Right lobe of liver (tissue), 4 donors: ENCODE data around the gene LONRF2.

Experiments
- POLR2A ChIP-seq: fragments of 450-650 bp; IDR thresholded peaks from one replicate; pipeline ENCODE4 v1.6.1; 2017; ENCODE audit warnings: antibody characterized with exemption, mild to moderate bottlenecking
- TF ChIP-seq, protein P1 (sequence below), 4 donors: fragments of 200-600 bp in 3 of 4; fragments of 450-650 bp in 1 of 4; IDR thresholded peaks; one replicate each; pipeline versions ENCODE4 v1.5.1 to v1.8.0; 2016 to 2022; ENCODE audit warnings: antibody characterized with exemption in 4 of 4, mild to moderate bottlenecking in 2 of 4
- donor health status: DM: no; HTN: no; CAD: no.
- donor health status: DM: no; HTN: no; CAD: no.
- donor health status: DM: no; HTN: yes; CAD: no.

DNA sequence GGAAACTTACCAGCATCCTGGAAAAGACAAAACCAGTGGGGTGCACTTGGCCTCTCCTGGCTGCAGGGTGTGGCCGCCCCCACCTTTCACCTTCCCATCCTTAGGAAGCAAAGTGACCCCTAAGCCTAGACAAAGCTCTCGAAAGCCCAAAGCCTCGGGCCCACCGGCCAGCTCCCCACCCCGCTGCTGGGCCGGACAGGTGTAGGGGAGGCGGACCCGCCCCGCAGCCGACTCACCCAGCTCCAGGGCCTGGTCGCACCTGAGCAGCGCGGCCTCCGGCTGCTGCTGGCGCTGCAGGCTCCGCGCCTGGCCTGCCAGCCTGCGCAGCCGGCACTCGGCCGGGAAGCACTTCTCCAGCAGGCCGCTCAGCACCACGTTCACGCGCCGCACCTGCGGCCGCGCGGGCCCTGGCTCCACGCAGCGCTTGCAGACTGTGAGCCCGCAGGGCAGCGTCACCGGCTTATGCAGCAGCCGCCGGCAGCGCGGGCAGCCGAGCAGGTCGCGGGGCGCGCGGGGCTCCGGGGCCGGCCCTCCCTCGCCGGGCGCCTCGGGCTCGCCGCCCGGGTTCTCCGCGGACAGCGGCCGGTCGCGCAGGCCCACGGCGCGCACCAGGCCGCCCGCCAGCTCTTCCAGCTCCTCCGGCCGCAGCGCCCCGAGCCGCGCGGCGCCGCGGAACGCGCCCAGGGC lies 979 bp downstream of the LONRF2 start:
- TF ChIP-seq, protein P1, sequence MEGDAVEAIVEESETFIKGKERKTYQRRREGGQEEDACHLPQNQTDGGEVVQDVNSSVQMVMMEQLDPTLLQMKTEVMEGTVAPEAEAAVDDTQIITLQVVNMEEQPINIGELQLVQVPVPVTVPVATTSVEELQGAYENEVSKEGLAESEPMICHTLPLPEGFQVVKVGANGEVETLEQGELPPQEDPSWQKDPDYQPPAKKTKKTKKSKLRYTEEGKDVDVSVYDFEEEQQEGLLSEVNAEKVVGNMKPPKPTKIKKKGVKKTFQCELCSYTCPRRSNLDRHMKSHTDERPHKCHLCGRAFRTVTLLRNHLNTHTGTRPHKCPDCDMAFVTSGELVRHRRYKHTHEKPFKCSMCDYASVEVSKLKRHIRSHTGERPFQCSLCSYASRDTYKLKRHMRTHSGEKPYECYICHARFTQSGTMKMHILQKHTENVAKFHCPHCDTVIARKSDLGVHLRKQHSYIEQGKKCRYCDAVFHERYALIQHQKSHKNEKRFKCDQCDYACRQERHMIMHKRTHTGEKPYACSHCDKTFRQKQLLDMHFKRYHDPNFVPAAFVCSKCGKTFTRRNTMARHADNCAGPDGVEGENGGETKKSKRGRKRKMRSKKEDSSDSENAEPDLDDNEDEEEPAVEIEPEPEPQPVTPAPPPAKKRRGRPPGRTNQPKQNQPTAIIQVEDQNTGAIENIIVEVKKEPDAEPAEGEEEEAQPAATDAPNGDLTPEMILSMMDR (IDR thresholded peaks at IDR 0.05) = peak; percentile 31 to 40 (median 38)
- no peak for TF ChIP-seq POLR2A
